Kidney capillary endothelial cell (primary cell): ENCODE measurements around the gene DDAH2.

Source experiments
- DNase-seq: peaks from one replicate; pipeline ENCODE4 v3.0.0-alpha.2; 2018; ENCODE audit warnings: low spot score

The DDAH2 gene

DNA sequence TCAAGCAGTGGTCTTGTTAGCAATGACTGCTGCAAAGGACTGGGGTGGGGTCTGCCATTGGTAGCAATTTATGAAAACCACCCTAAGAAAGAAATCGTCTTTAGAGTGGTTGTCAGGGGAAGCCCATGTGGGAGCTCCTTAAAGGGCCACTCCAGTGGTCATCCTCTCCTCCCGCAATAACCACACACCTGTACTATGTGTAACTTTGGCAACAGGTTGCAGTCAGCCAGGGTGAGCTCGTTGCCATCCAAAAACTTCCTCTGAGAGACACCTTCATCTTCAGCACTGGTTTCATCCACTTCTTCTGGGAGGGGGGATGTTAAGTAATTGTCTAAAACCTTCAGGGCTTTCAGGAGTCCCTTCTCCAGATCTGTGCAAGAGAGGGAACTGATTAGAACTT is 2.9 kb upstream of the DDAH2 start:
- no peak for DNase-seq

DNA sequence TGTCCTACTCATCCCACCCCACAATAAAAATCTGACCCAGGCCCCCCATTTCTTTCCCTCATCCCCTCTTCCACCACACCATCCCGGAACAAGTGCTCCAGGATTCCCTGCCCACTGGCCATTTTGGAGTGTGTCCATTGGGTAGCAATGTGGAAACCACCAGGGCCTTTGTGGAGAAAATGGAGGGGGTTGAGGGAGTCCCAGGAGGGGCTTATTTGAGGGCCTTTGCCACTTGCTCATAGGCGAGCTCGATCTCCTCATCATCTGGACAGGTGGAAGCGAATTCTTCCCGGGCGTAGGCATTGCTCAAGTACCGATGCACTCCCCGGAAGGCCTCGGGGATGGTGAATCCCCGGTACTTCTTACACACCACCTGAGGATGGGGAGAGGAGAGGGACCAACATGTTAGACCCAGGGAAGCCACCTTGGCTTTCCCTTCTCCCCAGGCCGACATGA is 1.6 kb upstream of the DDAH2 start:
- no peak for DNase-seq

DNA sequence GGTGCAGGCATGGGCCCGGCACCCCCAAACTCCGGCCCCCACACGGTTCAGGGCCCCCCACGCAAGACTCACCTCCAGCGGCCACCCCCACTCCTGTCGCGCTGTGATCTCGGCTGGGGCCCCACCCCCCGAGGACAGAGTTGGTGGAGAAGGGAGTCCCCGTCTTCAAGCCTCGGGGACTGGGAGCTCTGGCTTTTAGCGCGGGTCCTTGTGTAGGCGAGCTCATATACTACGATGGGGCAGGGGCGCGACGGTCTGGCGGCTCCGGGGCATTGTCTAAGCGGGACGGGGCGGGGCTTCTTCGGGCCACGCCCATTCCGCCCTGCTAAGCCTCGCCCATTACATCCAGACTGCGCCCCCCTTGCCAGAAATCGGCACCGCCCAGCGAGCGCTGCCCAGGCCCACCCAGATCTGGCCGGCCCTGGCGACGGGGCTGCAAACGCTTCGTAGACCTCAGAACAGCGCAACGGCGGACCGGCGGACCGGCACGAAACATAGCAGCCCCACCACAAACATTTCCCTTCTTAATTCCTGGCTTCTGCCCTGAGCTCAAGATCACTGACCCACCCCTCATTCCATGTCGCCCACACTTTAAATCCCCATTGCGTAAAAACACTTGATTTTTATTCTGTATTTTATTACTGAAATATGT is 1.0 kb upstream of the DDAH2 start:
- DNase-seq, result peak; percentile 94

DNA sequence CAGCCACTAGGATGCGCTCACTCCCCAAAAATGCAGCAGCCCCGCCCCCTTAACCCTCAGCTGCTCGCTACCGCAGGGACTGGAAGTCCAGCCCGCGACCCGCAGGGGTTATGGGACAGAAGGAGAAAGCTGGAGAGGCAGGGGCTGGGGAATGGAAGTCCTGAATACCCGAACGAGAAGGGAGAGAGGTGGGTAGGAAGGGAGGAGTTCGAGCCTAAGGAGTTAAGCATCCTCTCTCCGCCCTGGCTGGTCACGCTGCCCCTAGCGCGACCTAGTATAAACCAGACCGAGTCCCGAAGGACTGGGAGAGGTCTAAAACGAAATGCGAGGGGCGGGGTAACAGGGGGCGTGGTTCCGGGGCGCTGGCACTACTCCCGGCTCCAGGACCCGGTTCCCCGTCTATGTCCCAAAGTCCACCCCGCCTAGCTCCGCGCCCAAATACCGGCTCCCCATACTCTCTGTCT is 448 bp upstream of the DDAH2 start:
- DNase-seq, result peak; percentile 72

DNA sequence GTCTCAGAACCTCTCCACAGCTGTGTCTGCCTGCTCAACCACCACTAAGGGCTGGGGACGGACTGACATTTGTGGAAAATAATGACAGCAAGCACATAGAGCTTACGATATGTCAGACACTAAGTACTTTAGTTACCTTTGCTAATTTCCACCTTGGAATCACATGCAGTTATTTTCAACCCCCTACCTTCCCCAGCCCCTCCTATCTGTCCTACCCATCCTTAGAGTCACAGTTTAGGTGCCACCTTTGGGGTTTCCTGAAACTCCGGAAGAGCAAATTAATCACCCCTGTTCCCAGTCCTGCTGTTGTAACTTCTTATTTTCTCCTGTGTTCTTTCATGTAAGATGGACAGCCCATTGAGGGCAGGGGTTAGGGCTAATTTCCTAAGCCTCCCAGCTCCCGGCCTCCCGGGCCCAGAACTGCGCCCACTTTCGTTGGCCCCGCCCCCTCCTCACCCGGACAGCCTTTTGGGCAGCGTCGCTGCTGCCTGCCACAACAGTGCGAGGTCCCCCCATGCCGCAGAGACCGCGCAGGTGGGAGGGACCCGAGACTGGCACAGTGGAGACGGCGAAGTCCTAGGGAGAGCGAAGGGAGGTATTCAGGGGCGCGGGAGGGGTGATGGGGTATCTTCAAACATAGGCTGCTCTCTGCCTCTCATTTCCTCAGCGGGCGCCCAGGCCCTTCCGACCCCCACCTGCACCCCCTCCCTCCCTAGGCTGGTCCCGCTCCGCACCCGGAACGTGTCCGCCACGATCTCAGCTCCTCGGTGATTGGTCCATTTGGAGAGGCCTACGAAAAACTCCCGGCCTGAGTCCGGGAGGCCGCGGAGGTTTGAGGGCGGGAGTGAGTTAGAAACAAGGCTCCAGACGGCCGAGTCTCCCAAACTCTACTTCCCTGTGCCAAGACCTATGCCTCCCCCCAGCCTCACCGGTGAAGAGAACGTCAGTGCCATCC is 1.1 kb downstream of the DDAH2 start:
- DNase-seq, result no peak

DNA sequence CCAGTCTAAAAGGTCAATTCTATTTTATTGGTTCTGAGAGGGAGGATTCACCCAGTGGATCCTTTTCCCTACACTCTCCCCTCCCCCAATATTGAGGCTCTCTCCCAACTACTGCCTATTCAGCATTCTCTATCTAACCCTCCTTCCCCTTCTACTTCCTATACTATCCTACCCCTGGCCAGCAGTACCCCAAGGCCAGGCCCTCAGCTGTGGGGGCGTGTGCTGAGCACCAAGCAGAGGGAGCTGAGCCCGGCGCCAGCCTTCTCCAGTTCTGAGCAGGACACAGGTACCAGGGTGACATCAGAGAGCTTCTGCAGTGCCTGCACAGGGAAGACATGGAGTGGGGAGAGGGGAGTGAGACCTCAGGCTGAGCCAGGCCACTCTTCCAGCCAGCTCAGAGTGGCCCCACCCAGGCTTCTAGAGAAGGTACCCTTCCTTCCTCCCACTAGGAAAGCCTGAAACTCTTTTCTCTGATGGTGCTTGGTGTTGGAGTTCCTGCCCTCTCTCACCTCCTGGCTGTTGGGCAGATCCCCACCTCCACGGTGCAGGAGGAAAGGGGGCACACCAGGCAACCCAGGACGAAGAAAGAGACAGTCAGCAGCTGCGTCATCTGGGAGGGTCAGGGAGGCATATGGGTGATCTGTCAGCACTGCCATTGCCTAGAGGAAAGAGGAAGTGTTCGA is 1.9 kb downstream of the DDAH2 start:
- no peak for DNase-seq

DNA sequence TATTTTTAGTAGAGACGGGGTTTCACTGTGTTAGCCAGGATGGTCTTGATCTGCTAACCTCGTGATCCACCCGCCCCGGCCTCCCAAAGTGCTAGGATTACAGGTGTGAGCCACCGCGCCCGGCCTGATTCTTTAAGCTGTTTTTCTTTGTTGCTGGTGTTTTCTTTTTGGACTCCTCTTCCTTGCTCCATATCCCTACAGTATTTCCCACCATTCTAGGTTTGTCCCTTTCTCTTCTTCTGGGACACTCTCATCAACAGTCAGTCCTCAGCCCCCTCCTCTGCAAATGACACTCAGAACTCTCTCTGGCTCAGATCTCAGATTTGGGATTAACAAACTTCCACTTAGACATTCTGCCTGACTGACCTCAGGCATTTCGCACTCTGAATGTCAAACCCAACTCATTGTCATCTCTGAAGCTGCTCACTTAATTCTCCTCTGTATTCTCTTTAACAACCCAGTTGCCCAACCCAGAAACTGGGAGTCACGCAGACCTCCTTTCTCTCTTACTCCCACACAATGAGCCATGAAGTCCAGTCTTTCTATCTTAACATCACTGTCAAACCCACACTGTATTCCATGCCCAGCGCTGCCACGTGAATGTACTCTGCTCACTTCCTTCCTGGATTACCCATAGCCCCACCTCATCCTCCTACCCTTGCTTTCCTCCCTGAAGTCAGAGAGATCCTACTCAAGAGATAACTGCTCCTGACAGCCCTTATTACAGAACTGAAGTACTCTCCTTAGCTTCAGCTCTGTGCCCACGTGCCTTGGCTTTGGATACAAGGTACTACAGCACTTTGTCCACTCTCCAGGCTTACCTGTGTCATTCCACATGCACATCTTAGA is 3.4 kb downstream of the DDAH2 start:
- peak; percentile 63 for DNase-seq

DNA sequence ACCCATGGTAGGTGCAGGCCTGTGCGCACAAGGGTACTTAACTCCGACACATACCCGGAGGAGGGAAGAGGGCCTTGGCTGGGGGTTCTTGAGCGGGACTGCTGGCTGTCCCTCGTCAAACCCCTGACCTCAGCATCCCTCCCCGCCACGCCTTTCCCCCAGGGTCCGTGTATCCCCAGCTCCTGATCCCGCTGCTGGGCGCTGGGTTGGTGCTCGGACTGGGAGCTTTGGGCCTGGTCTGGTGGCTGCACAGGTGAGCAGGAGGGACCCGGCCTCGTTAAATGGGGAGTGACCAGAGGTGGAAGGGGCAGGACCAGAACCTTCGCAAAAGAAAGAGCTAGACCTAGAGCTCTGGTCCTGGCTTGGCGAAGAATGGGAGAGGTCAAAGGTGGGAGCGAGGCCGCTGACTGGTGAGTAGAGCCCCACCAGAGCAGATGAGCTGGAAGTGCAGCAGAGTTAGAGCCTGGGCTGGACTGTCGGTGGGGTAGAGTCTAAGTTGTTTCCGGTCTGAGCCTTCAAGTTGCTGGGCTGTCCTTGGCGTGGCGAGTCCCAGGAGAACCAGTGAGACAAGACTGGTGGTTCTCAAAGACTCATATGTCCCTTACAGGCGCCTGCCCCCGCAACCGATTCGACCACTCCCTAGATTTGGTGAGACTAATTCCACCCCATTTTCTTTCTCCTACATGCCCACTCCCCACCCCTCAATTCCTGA is 5.0 kb downstream of the DDAH2 start:
- no peak for DNase-seq

DNA sequence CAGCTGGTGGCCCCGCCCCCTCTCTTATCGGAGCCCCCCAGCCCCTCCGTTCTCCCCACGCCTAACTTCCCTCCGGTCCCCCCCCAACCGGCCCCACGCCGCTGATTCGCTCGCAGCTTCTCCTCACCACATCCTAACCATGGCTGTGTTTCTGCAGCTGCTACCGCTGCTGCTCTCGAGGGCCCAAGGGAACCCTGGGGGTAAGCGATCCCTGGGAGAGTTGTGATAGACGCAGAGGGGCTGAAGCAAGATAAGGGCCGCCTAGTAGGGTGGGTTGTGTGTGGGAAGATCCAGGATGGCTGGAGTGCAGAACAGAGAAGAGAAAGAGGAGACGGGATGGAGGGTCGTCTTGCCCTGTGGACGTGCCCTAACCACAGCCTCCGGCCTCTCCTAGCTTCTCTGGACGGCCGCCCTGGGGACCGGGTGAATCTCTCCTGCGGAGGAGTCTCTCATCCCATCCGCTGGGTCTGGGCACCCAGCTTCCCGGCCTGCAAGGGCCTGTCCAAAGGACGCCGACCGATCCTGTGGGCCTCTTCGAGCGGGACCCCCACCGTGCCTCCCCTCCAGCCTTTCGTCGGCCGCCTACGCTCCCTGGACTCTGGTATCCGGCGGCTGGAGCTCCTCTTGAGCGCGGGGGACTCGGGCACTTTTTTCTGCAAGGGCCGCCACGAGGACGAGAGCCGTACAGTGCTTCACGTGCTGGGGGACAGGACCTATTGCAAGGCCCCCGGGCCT is 5.7 kb downstream of the DDAH2 start, which contains the start of gene MPIG6B:
TSS of gene MPIG6B (plus strand) at position 129 of the 735 bp plus-strand sequence. CDS start at position 140, 11 bp downstream.
- no peak for DNase-seq

DNA sequence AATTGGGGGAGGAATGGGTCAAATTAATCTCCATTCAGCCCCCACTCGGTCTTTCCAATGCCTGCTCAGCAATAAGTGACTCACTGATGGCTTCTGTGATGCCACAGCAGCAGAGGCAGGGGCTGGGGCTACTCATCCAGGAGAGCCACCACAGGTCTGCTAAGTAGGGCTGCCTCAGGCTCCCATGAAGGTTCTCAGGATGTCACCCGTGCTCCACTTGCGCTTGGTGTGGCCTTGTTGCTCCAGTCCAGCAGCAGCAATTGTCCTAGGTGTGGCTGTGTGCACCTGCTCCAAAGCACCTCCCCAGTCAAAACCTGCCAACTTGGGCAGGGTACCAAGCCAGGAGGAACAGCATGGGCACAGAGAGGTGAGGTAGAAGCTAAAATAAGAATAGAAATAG is 6.9 kb downstream of the DDAH2 start:
- no peak for DNase-seq

DNA sequence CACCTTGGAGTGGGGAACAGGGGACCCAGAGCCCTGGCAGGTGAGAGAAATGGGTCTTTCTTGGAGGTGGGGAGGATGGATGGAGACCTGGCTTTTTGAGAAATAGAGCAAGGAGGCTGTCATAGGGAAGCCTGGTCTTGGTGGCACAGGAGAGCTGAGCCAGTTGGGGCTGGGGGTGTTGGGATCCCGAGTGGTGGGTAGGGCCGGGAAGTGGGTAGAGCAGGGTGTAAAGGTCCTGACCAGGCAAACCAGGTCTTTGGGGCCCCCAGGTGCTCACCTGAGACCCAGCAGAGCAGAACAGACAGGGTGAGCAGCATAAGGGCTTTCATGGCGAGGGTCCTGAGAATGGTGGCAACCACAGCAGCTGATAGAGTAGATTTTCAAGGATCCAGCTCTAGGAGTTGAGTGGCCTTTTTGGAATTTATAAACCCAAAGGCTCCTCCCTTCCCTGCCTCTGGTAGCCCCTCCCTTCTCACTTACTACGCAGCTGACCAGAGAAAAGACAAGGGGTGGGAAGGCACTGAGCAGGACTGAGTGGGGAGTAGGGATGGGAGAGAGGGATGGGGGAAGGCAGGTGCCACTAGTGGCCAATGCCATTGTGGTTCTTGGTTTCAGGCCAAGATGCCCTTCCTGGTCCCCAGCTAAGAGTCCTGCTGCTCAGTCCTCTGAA is 7.6 kb downstream of the DDAH2 start, which contains the start of gene LY6G6C:
TSS of gene LY6G6C (minus strand) at position 396 of the 670 bp plus-strand sequence. CDS start at position 329, 67 bp downstream.
- no peak for DNase-seq

DNA sequence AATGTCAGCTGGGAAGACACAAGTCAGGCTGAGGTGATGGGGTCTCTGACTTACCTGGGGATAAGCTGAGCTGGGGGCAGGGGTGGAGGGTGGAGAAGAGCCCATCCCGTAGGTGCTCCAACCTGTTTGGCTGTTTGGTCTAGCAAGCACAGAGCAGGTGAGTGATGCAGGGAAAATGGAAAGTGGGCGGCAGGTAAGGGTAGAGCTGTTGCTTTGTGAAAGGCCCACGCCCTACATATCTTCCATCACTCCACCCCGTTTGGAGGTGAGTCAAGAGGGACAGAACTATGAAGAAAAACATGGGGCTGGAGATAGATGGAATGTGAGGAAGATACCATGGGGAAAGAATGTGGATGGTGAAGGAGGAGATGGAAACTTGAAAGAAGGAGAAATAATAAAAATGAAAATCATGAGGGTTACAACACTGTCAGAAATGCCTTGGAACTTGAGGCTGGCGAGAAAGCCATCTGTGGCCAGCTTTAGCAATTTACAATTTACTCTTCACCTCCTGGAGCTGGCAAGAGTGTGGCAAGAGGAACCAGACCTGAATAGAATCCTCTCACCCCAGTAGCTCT is 8.8 kb downstream of the DDAH2 start:
- no peak for DNase-seq

DNA sequence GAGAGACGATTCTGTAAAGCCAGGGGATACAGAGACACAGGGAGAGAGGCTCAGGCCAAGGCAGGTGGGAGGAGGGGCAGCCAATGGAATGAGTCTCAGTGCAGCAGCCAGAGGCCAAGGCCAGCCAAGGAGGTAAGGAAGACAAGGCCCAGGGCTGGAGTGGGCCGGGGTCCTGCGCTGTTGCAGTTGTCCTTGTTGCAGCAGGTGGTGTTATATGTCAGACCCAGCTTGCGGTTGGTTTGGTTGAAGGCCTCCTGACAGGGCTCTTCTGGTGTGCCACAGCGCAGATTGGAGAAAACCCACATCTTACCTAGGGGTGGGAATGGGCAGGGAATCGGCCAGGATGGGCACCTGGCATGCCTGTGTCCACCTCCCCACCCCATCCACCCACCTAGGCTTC is 10.1 kb downstream of the DDAH2 start:
- no peak for DNase-seq

DNA sequence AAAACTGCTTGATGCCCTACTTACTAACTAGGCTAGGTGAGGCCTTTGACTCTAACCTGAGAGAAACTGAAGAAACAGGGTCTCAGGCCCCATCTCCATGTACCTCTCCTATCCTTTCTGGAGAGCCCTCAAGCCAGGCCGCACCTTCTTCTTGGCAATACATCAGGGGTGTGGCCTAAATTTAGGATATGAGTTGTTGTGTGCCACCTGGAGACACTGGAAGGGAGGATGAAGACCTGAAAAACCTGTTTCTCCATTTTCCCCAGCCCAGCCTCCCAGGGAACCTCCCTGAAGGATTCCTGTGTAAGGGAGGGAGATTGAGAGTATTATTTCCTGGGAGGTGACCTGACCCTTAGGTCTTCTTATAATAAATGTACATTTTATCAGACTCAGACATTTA is 10.8 kb downstream of the DDAH2 start:
- no peak for DNase-seq

DNA sequence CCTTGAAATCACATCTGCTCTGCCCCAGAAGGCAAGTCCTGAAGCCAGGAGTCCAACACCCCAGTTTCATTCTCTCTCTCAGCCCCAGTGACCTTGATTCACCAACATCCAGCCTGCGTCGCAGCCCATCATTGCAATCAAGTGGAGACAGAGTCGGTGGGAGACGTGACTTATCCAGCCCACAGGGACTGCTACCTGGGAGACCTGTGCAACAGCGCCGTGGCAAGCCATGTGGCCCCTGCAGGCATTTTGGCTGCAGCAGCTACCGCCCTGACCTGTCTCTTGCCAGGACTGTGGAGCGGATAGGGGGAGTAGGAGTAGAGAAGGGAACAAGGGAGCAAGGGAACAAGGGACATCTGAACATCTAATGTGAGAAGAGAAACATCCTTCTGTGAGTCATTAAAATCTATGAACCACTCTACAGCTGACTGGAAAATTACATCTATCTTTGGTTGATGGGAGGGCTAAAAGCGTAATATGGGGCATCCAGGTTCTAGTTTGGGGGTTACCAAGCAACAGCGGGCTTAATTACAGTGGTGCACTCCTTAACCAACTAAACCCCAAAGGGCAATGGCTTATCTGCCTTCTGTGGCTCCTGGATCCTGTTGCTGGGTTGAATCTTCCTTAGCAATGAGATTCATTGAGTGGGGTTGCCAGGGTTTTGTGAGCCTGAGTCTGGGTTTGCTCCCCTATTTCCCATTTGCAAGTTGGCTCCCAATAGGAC is 11.4 kb downstream of the DDAH2 start:
- DNase-seq, result no peak

DNA sequence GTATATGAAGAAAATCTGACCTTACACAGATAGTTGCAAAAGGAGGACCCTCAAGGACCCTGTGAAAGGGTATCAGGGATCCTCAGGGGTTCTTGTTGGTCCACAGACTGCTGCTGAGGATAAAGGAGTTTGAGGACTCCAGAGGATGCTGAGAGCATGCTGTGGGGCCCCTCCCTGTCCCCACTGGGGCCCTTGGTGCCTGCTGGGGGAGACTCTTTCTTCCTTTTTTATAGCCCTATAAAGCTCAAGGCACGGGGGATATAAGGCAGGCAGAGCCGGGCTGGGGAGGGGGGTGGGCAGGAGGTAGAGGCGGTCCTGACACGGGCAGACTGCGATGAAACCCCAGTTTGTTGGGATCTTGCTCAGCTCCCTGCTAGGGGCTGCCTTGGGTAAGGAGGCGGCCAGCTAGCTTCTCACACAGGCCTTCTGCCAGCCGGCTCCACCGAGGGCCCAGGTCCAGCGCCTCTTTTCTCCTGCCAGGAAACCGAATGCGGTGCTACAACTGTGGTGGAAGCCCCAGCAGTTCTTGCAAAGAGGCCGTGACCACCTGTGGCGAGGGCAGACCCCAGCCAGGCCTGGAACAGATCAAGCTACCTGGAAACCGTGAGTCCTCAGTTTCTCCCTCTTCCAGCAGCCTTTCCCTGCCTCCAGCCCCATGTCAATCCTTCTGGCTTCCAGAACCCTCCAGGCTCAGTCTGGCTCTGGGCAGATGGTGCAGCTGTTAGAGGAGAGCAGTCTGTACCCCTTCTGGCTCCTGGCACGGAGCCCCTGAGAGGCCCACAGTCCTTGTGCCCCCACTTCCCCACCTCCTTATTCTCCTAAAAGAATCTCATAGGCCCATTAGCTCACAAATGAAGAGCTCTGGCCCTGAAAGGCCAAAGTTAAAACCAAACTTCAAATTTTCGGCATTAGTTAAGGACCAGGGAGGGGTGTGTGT is 13.8 kb downstream of the DDAH2 start, which contains the start of gene LY6G6D:
TSS of gene LY6G6D (plus strand) at position 327 of the 937 bp plus-strand sequence. CDS start at position 335, 8 bp downstream.
- no peak for DNase-seq
